Epithelial cell of esophagus (primary cell): ENCODE measurements around the gene APLNR.

Source experiments
- DNase-seq: peaks from one replicate; pipeline ENCODE4 v3.0.0; 2010; ENCODE audit warnings: low read depth
- H3K4me3 ChIP-seq: 2 replicates; pipeline ENCODE4 v1.5.1; 2011; ENCODE audit warnings: mild to moderate bottlenecking, low read length, control low read depth
- TF ChIP-seq, protein P1 (sequence below): IDR thresholded peaks from 2 replicates; pipeline ENCODE4 v1.5.1; 2011; ENCODE audit warnings: low read depth, mild to moderate bottlenecking, low read length, control low read depth, inconsistent platforms; ENCODE audit not compliant: insufficient read depth; ENCODE audit errors: missing control alignments

APLNR gene

GRCh38 chr11:57196596-57196995 lies 40.5 kb downstream of the APLNR start:
- DNase-seq, result no peak
- no peak overlapping the region for H3K4me3 ChIP-seq
- TF ChIP-seq, protein P1, sequence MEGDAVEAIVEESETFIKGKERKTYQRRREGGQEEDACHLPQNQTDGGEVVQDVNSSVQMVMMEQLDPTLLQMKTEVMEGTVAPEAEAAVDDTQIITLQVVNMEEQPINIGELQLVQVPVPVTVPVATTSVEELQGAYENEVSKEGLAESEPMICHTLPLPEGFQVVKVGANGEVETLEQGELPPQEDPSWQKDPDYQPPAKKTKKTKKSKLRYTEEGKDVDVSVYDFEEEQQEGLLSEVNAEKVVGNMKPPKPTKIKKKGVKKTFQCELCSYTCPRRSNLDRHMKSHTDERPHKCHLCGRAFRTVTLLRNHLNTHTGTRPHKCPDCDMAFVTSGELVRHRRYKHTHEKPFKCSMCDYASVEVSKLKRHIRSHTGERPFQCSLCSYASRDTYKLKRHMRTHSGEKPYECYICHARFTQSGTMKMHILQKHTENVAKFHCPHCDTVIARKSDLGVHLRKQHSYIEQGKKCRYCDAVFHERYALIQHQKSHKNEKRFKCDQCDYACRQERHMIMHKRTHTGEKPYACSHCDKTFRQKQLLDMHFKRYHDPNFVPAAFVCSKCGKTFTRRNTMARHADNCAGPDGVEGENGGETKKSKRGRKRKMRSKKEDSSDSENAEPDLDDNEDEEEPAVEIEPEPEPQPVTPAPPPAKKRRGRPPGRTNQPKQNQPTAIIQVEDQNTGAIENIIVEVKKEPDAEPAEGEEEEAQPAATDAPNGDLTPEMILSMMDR, result no peak

- TF ChIP-seq, protein P1, result no peak
- no peak overlapping the region for H3K4me3 ChIP-seq
- DNase-seq, result no peak
These were observed 44.7 kb downstream of the APLNR start for GRCh38 chr11:57192316-57192715.

DNA sequence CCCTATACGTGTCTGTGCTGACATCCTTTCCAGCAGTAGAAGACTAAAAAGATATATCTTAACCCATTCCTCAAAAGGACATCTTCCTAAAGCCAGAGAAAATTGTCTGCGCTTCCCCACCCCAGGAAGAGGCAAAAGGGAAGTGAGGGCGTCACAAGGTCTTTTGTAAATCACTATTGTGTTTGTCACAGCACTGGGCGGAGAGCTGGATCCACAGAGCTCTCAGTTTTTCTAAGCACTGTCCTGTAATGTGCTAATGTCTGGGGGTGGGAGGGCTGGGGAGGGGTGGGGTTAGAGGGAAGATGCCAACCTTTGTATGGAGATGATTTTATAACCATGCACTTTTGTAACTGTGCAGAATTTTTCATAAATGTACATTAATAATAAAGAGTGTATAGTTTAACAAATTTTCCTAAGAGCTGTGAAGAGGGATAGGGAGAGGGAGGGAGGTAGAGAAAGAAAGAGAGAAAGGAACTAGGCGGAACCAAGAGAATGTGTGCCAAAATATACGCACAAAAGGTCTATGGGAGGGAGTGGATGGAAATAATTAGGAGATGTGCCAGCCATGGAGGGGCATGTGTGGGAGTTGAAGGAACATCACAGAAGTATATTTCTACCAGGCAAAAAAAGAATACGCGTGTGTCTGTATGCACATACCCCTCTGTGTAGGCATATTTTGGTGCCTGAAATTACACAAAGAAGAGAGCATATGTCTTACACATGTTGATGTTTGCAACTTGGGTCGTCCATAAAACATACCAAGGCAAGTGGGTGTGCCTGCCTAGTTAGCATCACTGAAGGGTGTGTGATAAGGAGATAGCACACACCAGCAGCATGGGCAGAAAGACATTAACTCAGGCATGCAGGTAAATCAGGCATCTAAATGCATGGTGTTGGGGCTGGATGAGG lies 45.5 kb downstream of the APLNR start:
- H3K4me3 ChIP-seq, result no peak overlapping the region
- TF ChIP-seq, protein P1, result no peak
- no peak for DNase-seq

DNA sequence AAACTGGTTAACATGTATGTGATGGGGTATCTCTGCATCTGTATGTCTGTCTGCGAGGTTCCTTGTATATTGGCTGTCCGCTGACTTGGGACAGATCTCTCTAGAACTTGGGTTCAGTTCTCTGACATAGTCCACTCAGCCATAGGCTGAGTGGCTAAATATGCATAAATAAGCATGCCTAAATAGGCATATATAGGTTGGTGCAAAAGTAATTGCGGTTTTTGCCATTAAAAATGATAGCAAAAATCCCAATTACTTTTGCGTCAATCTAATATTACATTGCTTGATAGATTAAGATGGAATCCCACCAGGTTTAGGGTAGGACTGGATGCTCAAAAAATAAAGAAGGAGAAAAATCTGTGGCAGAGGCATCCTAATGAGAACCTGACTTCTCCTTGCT lies 46.5 kb downstream of the APLNR start:
- no peak for DNase-seq
- H3K4me3 ChIP-seq, result no peak overlapping the region
- TF ChIP-seq, protein P1, result no peak
